ENCODE measurements around the gene SLC22A15. TPM values are rescaled to one million over a fixed set of nuclear protein-coding genes. Genes with fewer than 3 reads are reported as not detected.
"Not testable (repeated sequence)": the region's sequence is repeated elsewhere in the genome, so short reads cannot be mapped to it uniquely, and the experiment has no call there.

SLC22A15 gene
- total RNA-seq, 1 donor from 2014 or later: 4.1 TPM

GRCh38 chr1:115980998-115981993, 5.0 kb downstream of the SLC22A15 start:
- peak; percentile 20 for DNase-seq (ENCODE audit: low spot score)

- no peak for DNase-seq (ENCODE audit: low spot score)
These were observed 6.1 kb downstream of the SLC22A15 start for GRCh38 chr1:115982400-115982799.

- no peak for DNase-seq (ENCODE audit: low spot score)
These were observed 7.3 kb downstream of the SLC22A15 start for GRCh38 chr1:115983584-115983983.

- DNase-seq (ENCODE audit: low spot score): no peak
These were observed 11.3 kb downstream of the SLC22A15 start for GRCh38 chr1:115987623-115988022.

GRCh38 chr1:115988953-115989352, 12.6 kb downstream of the SLC22A15 start:
- no peak for DNase-seq (ENCODE audit: low spot score)

- no peak for DNase-seq (ENCODE audit: low spot score)
These were observed 13.4 kb downstream of the SLC22A15 start for GRCh38 chr1:115989699-115990098.

- DNase-seq (ENCODE audit: low spot score): no peak
These were observed 15.6 kb downstream of the SLC22A15 start for GRCh38 chr1:115991909-115992308.

GRCh38 chr1:115997921-115998320, 21.6 kb downstream of the SLC22A15 start:
- DNase-seq (ENCODE audit: low spot score): not testable (repeated sequence)

- DNase-seq (ENCODE audit: low spot score): no peak
These were observed 25.6 kb downstream of the SLC22A15 start for GRCh38 chr1:116001739-116002487.

- DNase-seq (ENCODE audit: low spot score): no peak
These were observed 26.6 kb downstream of the SLC22A15 start for GRCh38 chr1:116002781-116003420.

GRCh38 chr1:116003823-116004222, 27.5 kb downstream of the SLC22A15 start:
- DNase-seq (ENCODE audit: low spot score): no peak

- DNase-seq (ENCODE audit: low spot score): no peak
These were observed 30.2 kb downstream of the SLC22A15 start for GRCh38 chr1:116006486-116006964.

- no peak for DNase-seq (ENCODE audit: low spot score)
These were observed 32.5 kb downstream of the SLC22A15 start for GRCh38 chr1:116008656-116009390.

GRCh38 chr1:116012716-116013115, 36.4 kb downstream of the SLC22A15 start:
- DNase-seq (ENCODE audit: low spot score): no peak

- no peak for DNase-seq (ENCODE audit: low spot score)
These were observed 39.4 kb downstream of the SLC22A15 start for GRCh38 chr1:116015679-116016078.

- DNase-seq (ENCODE audit: low spot score): no peak
These were observed 41.7 kb downstream of the SLC22A15 start for GRCh38 chr1:116018007-116018406.

- no peak for DNase-seq (ENCODE audit: low spot score)
These were observed 43.4 kb downstream of the SLC22A15 start for GRCh38 chr1:116019653-116020253.

- DNase-seq (ENCODE audit: low spot score): peak; percentile 20
These were observed 44.5 kb downstream of the SLC22A15 start for GRCh38 chr1:116020668-116021272.

GRCh38 chr1:116024626-116025025, 48.3 kb downstream of the SLC22A15 start:
- DNase-seq (ENCODE audit: low spot score): no peak

GRCh38 chr1:116026631-116027030, 50.3 kb downstream of the SLC22A15 start:
- DNase-seq (ENCODE audit: low spot score): no peak
